HG03196 (cell line): ENCODE measurements around the gene MBP.

Source experiments
- ATAC-seq: cut with Tn5 transposase; IDR thresholded peaks from one replicate; pipeline ENCODE4 v1.9.1; 2021; ENCODE audit not compliant: unreplicated experiment

The MBP gene

DNA sequence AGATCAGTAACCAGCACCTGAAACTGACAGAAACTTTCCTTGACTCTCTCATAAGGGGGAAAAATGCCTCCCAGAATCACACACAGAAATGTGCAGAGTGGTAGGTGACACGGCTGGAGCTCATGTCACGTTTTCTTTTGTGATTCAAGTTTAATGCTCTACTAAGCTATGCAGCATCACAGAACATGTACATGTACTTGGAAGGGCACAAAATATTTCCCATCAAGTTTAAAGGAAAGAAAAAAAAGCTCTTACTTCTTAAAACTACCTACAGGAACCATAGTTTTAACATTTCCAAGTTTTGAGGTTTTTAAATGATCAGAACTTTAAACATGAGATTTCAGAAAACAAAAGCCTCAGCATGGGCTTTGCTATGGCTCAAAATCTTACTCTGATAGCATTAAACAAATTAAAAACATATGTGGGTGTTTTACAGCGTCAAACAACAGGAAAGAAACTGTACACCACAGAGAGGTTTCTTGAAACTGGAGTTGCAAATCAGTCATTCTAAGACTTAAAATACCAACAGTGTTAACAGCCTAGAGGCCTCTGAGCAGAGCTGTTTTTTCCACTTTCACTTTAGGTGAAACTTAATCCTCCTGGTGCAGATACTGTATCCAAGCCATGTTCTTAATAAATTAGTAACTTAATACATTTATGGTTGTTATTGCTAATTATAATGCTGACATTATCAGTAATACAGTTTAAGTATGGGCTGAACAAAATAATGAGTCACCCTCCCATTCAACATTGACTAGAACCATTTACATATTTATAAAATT is 30.1 kb downstream of the MBP start:
- ATAC-seq: peak; percentile 62

- peak; percentile 51 for ATAC-seq
These were observed 30.9 kb downstream of the MBP start for GRCh38 chr18:77101410-77102258.

GRCh38 chr18:77100751-77101355 is 31.7 kb downstream of the MBP start:
- no peak for ATAC-seq

DNA sequence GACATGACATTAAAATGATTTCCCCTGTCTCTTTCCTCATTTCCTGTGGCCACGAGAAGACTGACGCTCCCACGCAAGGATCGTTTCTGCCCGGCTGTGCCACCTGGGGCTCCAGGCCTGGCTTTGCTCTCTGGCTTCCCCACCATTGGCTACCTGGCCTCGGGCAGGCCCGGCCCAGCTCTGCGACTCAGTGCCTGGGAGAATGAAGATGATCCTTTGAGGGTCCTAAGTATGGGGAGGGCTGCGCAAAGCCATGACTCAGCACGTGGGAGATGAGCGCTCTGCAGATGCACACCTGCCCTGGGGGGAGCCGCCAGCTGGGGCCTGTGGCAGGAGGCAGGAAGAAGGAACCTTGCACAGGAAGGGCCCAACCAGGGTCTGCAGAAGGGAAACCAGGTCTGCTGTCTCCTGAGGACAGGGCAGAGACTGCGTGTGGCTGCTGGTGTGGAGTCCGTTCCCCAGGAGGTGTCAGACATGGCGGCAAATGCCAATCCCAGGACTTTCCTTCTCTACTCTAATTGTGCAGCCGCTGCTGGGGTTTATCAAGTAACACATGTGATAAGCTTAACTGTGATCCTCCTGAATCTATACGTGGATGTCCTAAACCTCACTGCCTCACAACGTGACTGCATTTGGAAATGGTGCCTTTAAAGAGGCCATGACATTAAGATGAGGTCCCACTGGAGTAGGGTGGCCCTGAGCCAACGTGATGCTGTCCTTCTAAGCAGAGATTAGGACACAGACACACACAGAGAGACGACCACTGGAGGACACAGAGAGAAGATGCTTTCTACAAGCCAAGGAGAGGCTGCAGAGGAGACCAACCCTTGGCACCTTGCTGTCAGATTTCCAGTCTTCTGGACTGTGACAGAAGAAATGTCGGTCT is 32.9 kb downstream of the MBP start:
- ATAC-seq: no peak

- ATAC-seq: no peak
These were observed 33.9 kb downstream of the MBP start for GRCh38 chr18:77098538-77099174.

- ATAC-seq: no peak
These were observed 34.6 kb downstream of the MBP start for GRCh38 chr18:77098029-77098428.

DNA sequence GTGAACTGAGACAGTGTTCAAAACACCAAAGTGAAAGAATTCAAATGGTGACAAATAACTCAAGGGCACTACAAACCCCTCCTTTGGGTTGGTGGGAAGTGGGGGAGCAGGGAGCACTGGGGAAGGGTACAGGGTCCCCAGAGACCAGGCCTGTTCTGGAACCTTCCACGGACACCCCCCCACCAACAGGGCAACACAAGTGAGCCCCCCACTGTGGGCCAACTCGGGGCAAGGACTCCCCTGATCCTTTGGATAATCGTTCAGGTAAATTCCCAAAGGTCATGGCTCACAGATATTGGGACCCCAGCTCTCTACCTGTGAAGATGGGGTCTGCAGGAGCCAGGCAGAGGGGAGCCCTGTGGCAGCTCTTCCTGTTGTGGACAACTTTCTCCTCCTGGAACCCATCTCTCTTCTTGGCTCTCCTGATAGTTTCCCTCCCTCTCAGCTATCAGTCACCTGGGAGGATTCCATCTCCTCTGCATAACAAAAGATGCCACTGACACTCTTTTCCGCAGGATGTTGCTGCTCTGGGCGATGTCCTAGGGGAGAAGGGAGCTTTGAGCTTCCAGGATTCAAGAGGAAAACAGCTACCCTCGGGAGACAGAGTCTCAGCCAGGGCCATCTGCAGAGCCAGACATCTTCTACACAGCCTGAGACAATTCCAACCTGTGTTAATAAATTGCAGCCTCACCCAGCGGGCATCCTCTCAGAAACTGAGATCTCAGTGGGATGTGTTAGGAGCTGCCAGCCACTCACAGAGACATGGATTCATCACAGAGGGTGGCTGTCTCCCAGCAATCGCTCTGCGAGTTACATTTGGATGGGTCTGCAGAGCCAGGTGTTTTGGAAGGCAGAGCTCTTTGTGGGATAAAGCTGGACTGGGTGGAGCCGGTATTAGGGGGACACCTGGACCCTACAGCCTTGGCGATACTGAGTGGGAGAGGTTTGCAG is 35.4 kb downstream of the MBP start:
- ATAC-seq: no peak

GRCh38 chr18:77095391-77096371 is 36.9 kb downstream of the MBP start:
- ATAC-seq: no peak

- ATAC-seq: no peak
These were observed 39.0 kb downstream of the MBP start for GRCh38 chr18:77093586-77093985.

DNA sequence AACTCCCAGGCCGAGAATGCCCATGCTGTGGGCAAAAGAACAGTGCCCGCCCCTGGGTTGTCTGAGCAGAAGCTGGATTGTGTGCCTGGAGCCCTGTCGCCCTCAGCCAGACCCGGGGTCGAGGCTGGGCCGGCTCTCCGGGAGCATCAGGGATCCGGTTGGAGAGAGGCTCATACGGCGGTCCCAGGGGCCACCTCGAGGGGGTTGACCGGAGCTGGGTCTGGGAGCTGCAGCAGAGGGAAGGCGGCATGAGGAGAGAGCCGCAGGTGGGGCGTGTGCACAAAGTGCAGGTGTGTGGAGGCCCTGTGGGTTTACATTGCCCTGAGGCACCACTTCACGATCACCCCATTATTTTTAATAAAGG is 39.5 kb downstream of the MBP start:
- ATAC-seq: no peak

- ATAC-seq: no peak
These were observed 40.2 kb downstream of the MBP start for GRCh38 chr18:77092104-77093066.

DNA sequence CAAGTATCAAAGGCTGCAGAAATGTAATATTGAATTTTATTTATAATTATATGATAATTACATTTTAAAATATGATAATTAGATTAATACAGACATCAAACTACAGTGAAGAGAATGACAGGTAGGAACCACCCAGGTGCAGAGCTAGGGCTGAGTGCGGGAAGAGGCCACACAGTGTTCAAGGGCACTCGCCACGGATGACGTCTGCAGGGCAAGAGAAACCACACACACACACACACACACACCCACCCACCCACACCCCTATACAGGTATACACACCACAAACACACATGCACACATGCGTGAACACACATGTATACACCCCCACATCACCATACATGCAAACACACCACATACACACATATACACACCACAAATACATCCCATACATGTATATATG is 41.2 kb downstream of the MBP start:
- ATAC-seq: no peak

GRCh38 chr18:77090546-77091174 is 41.9 kb downstream of the MBP start:
- ATAC-seq: no peak

GRCh38 chr18:77089723-77090285 is 42.8 kb downstream of the MBP start:
- no peak for ATAC-seq

- ATAC-seq: no peak
These were observed 43.4 kb downstream of the MBP start for GRCh38 chr18:77088963-77089722.
